ENCODE data around the gene STON2.

- TF ChIP-seq, protein P1, sequence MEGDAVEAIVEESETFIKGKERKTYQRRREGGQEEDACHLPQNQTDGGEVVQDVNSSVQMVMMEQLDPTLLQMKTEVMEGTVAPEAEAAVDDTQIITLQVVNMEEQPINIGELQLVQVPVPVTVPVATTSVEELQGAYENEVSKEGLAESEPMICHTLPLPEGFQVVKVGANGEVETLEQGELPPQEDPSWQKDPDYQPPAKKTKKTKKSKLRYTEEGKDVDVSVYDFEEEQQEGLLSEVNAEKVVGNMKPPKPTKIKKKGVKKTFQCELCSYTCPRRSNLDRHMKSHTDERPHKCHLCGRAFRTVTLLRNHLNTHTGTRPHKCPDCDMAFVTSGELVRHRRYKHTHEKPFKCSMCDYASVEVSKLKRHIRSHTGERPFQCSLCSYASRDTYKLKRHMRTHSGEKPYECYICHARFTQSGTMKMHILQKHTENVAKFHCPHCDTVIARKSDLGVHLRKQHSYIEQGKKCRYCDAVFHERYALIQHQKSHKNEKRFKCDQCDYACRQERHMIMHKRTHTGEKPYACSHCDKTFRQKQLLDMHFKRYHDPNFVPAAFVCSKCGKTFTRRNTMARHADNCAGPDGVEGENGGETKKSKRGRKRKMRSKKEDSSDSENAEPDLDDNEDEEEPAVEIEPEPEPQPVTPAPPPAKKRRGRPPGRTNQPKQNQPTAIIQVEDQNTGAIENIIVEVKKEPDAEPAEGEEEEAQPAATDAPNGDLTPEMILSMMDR (IDR thresholded peaks at IDR 0.05), result no peak
- no peak for TF ChIP-seq POLR2AphosphoS5 (IDR thresholded peaks at IDR 0.05; ENCODE audit: low read depth, low read length)
- no peak for TF ChIP-seq SIN3A (IDR thresholded peaks at IDR 0.05; ENCODE audit: borderline replicate concordance, insufficient read depth, low read depth, low read length)
- TF ChIP-seq REST (IDR thresholded peaks at IDR 0.05; ENCODE audit: insufficient read depth in 1 of 2, low read depth in 2 of 2, low read length in 1 of 2), result no peak
Observed at GRCh38 chr14:81319314-81319713, 80.8 kb downstream of the STON2 start.
